HG02678 (cell line): ENCODE results near the gene PROSER1.
"Not testable (repeated sequence)": the region's sequence is repeated elsewhere in the genome, so short reads cannot be mapped to it uniquely, and the experiment has no call there.

Experiments used
- ATAC-seq: cut with Tn5 transposase; IDR thresholded peaks from one replicate; pipeline ENCODE4 v1.9.1; 2021; ENCODE audit warnings: mild to moderate bottlenecking, moderate library complexity; ENCODE audit not compliant: unreplicated experiment

Gene PROSER1

GRCh38 chr13:39037880-39038568, at the start of gene PROSER1, which contains the start of gene NHLRC3:
PROSER1 (minus strand) TSS chr13:39038089; CDS start chr13:39037242, 847 bp downstream.
NHLRC3 (plus strand) TSS chr13:39038456; CDS start chr13:39038640, 184 bp downstream.
- ATAC-seq, result peak; percentile 73

- ATAC-seq, result not testable (repeated sequence)
These were observed 48.5 kb upstream of the PROSER1 start for GRCh38 chr13:39086251-39086945.

- no peak for ATAC-seq
These were observed 36.1 kb upstream of the PROSER1 start for GRCh38 chr13:39073983-39074382.

- no peak for ATAC-seq
These were observed 35.0 kb upstream of the PROSER1 start for GRCh38 chr13:39072842-39073241.

GRCh38 chr13:39062004-39062403, 24.1 kb upstream of the PROSER1 start:
- no peak for ATAC-seq

- no peak for ATAC-seq
These were observed 20.2 kb upstream of the PROSER1 start for GRCh38 chr13:39058040-39058439.

GRCh38 chr13:39056018-39056417, 18.1 kb upstream of the PROSER1 start:
- ATAC-seq, result no peak

GRCh38 chr13:39054112-39054511, 16.2 kb upstream of the PROSER1 start:
- ATAC-seq, result no peak

GRCh38 chr13:39052944-39053343, 15.1 kb upstream of the PROSER1 start:
- ATAC-seq, result no peak

GRCh38 chr13:39051157-39051556, 13.3 kb upstream of the PROSER1 start:
- ATAC-seq, result no peak

- ATAC-seq, result no peak
These were observed 11.4 kb upstream of the PROSER1 start for GRCh38 chr13:39049274-39049673.

- ATAC-seq, result no peak
These were observed 10.9 kb upstream of the PROSER1 start for GRCh38 chr13:39048806-39049205.

- no peak for ATAC-seq
These were observed 9.7 kb upstream of the PROSER1 start for GRCh38 chr13:39047560-39047959.

GRCh38 chr13:39044536-39044935, 6.6 kb upstream of the PROSER1 start:
- peak; percentile 84 for ATAC-seq

- no peak for ATAC-seq
These were observed 2.3 kb upstream of the PROSER1 start for GRCh38 chr13:39040206-39040605.

- no peak for ATAC-seq
These were observed 1.2 kb upstream of the PROSER1 start for GRCh38 chr13:39039041-39039440.

GRCh38 chr13:39038569-39039030, 711 bp upstream of the PROSER1 start:
- peak; percentile 31 for ATAC-seq

GRCh38 chr13:39037410-39037879, 444 bp downstream of the PROSER1 start:
- ATAC-seq, result peak; percentile 26

- ATAC-seq, result no peak
These were observed 1.7 kb downstream of the PROSER1 start for GRCh38 chr13:39036212-39036611.

GRCh38 chr13:39035799-39036198, 2.1 kb downstream of the PROSER1 start:
- ATAC-seq, result no peak

- ATAC-seq, result no peak
These were observed 2.7 kb downstream of the PROSER1 start for GRCh38 chr13:39035204-39035603.

- no peak for ATAC-seq
These were observed 3.8 kb downstream of the PROSER1 start for GRCh38 chr13:39034085-39034484.
